SK-N-SH treated with all-trans-retinoic acid at 6 μM for 48 hours (cell line): ENCODE measurements around the gene BATF3.

Experiments used
- ATAC-seq: fragments of 200-7000 bp; cut with Tn5 transposase; 3 replicates; pipeline ENCODE4 v1.9.1; 2020; ENCODE audit warnings: mild to moderate bottlenecking, moderate library complexity
- ARNTL ChIP-seq: fragments of 450-650 bp; formaldehyde crosslinking; IDR thresholded peaks from 2 replicates; pipeline ENCODE4 v1.5.0; 2020; ENCODE audit warnings: low read depth, mild to moderate bottlenecking, moderate library complexity, borderline replicate concordance
- BACH2 ChIP-seq: fragments of 250-450 bp; sonication (Bioruptor Pico); IDR thresholded peaks from 2 replicates; pipeline ENCODE4 v1.9.0; 2021; ENCODE audit warnings: mild to moderate bottlenecking, borderline replicate concordance
- CREB5 ChIP-seq: fragments of 250-450 bp; sonication (Bioruptor Pico); IDR thresholded peaks from 2 replicates; pipeline ENCODE4 v1.5.1; 2020; ENCODE audit warnings: low read depth, mild to moderate bottlenecking, moderate library complexity
- CSDC2 ChIP-seq: fragments of 250-450 bp; sonication (Bioruptor Pico); IDR thresholded peaks from 2 replicates; pipeline ENCODE4 v1.5.0; 2020; ENCODE audit warnings: mild to moderate bottlenecking, moderate library complexity
- CSRNP3 ChIP-seq: fragments of 250-450 bp; sonication (Bioruptor Pico); IDR thresholded peaks from 2 replicates; pipeline ENCODE4 v1.5.1; 2021; ENCODE audit warnings: mild to moderate bottlenecking, moderate library complexity
- ESRRG ChIP-seq: fragments of 250-450 bp; sonication (Bioruptor Pico); IDR thresholded peaks from 2 replicates; pipeline ENCODE4 v1.6.1; 2021; ENCODE audit warnings: mild to moderate bottlenecking
- ISL1 ChIP-seq: fragments of 250-450 bp; sonication (Bioruptor Pico); IDR thresholded peaks from 2 replicates; pipeline ENCODE4 v2.1.2; 2022; ENCODE audit warnings: mild to moderate bottlenecking, moderate library complexity
- OSR1 ChIP-seq: fragments of 250-450 bp; sonication (Bioruptor Pico); IDR thresholded peaks from 2 replicates; pipeline ENCODE4 v1.8.0; 2022; ENCODE audit warnings: moderate library complexity, mild to moderate bottlenecking, inconsistent platforms
- PATZ1 ChIP-seq: fragments of 250-450 bp; sonication (Bioruptor Pico); IDR thresholded peaks from 2 replicates; pipeline ENCODE4 v1.8.0; 2020; ENCODE audit warnings: mild to moderate bottlenecking, moderate library complexity, borderline replicate concordance
- POU6F1 ChIP-seq: fragments of 250-450 bp; sonication (Bioruptor Pico); IDR thresholded peaks from 2 replicates; pipeline ENCODE4 v1.8.0; 2021; ENCODE audit warnings: low read depth, mild to moderate bottlenecking, moderate library complexity, borderline replicate concordance
- PPARA ChIP-seq: fragments of 250-450 bp; sonication (Bioruptor Pico); IDR thresholded peaks from 2 replicates; pipeline ENCODE4 v1.5.0; 2020; ENCODE audit warnings: mild to moderate bottlenecking, borderline replicate concordance
- RARB ChIP-seq: fragments of 250-450 bp; sonication (Bioruptor Pico); IDR thresholded peaks from 2 replicates; pipeline ENCODE4 v1.8.0; 2021; ENCODE audit warnings: mild to moderate bottlenecking, moderate library complexity
- SNAI2 ChIP-seq: fragments of 250-450 bp; sonication (Bioruptor Pico); IDR thresholded peaks from 2 replicates; pipeline ENCODE4 v1.5.0; 2020; ENCODE audit warnings: mild to moderate bottlenecking, moderate library complexity
- TOX ChIP-seq: fragments of 250-450 bp; sonication (Bioruptor Pico); IDR thresholded peaks from 2 replicates; pipeline ENCODE4 v1.8.0; 2021; ENCODE audit warnings: mild to moderate bottlenecking, moderate library complexity, borderline replicate concordance
- TSHZ2 ChIP-seq: fragments of 250-450 bp; sonication (Bioruptor Pico); IDR thresholded peaks from 2 replicates; pipeline ENCODE4 v1.5.0; 2020; ENCODE audit warnings: mild to moderate bottlenecking, moderate library complexity
- ZC3H10 ChIP-seq: fragments of 250-450 bp; sonication (Bioruptor Pico); IDR thresholded peaks from 2 replicates; pipeline ENCODE4 v1.5.1; 2021; ENCODE audit warnings: mild to moderate bottlenecking, moderate library complexity
- ZFP3 ChIP-seq: fragments of 250-450 bp; sonication (Bioruptor Pico); IDR thresholded peaks from 2 replicates; pipeline ENCODE4 v1.5.0; 2020; ENCODE audit warnings: mild to moderate bottlenecking, moderate library complexity
- ZFP30 ChIP-seq: fragments of 450-650 bp; formaldehyde crosslinking; IDR thresholded peaks from 2 replicates; pipeline ENCODE4 v1.5.0; 2022; ENCODE audit warnings: mild to moderate bottlenecking, moderate library complexity
- ZNF70 ChIP-seq: fragments of 450-650 bp; formaldehyde crosslinking; IDR thresholded peaks from 2 replicates; pipeline ENCODE4 v1.5.0; 2020; ENCODE audit warnings: mild to moderate bottlenecking, moderate library complexity

Gene BATF3

GRCh38 chr1:212700892-212701819 lies 1.5 kb upstream of the BATF3 start:
- peak; percentile 92 for ATAC-seq
- TF ChIP-seq CSRNP3 (CRISPR knock-in tag), result no peak
- TF ChIP-seq, all 23 proteins: peak for 0

- peak; percentile 64 for ATAC-seq
- TF ChIP-seq ZNF70 (no peak), ESRRG (CRISPR knock-in tag) (no peak), BACH2 (CRISPR knock-in tag) (no peak), ZC3H10 (CRISPR knock-in tag) (no peak), ARNTL (CRISPR knock-in tag) (no peak), PATZ1 (CRISPR knock-in tag) (no peak), POU6F1 (CRISPR knock-in tag) (no peak), CSRNP3 (CRISPR knock-in tag) (no peak), ZFP30 (no peak), CREB5 (no peak), RARB (CRISPR knock-in tag) (no peak), OSR1 (CRISPR knock-in tag) (no peak), TSHZ2 (CRISPR knock-in tag) (no peak), TOX (no peak), ZFP3 (CRISPR knock-in tag) (no peak), PPARA (CRISPR knock-in tag) (no peak), ISL1 (CRISPR knock-in tag) (no peak), SNAI2 (CRISPR knock-in tag) (no peak), CSDC2 (CRISPR knock-in tag) (no peak)
Observed at GRCh38 chr1:212700223-212700891, 717 bp upstream of the BATF3 start.
